SK-N-SH (cell line): ENCODE results near the gene ZBTB7B. TPM values are rescaled to one million over a fixed set of nuclear protein-coding genes. Genes with fewer than 3 reads are reported as not detected.

Experiments
- CTCF ChIA-PET: fragments of 300-600, 350-600 bp; formaldehyde crosslinking; extraction: SDS; loops from one replicate; lab custom pipeline; 2021; lab: Yijun Ruan, JAX
- POLR2A ChIA-PET: fragments of 350-600 bp; sonication (Branson Sonifier 250); formaldehyde crosslinking; extraction: SDS; loops from one replicate; lab custom pipeline; 2020; ENCODE audit warnings: antibody characterized with exemption, inconsistent platforms; lab: Yijun Ruan, JAX
- DNase-seq: peaks from one replicate; pipeline ENCODE4 v3.0.0; 2012
- H2AFZ ChIP-seq: fragments of 200-600 bp; sonication (generic); 2 replicates; pipeline ENCODE4 v1.8.1; 2016; ENCODE audit warnings: antibody characterized with exemption, mild to moderate bottlenecking, low read depth
- H3F3A ChIP-seq: fragments of 200-600 bp; sonication (generic); replicated peaks from 2 replicates; pipeline ENCODE3; 2016; ENCODE audit warnings: antibody characterized with exemption, mild to moderate bottlenecking; ENCODE audit not compliant: insufficient read depth
- H3K27ac ChIP-seq, 2 experiments: fragments of 200-500 bp in 1 of 2; fragments of 200-600 bp in 1 of 2; sonication (Bioruptor generic) in 1 of 2; sonication (generic), shearing (Covaris generic) in 1 of 2; 2 replicates each; pipeline versions ENCODE4 v1.5.1 to v1.6.1; 2014 to 2016; ENCODE audit warnings: low read depth in 2 of 2, inconsistent platforms in 1 of 2, low read length in 1 of 2, mild to moderate bottlenecking in 1 of 2, mixed read lengths in 1 of 2
- H3K27me3 ChIP-seq: fragments of 200-600 bp; sonication (generic), shearing (Covaris generic); 2 replicates; pipeline ENCODE4 v1.6.1; 2016; ENCODE audit warnings: mixed run types; ENCODE audit not compliant: insufficient read depth
- H3K36me3 ChIP-seq, 2 experiments: fragments of 200-500 bp in 1 of 2; fragments of 200-600 bp in 1 of 2; sonication (Bioruptor generic) in 1 of 2; sonication (generic) in 1 of 2; replicated peaks in 1 of 2; 2 replicates each; pipeline versions ENCODE3 to v1.5.1; 2014 to 2016; ENCODE audit warnings: low read length in 1 of 2, mild to moderate bottlenecking in 1 of 2; ENCODE audit not compliant: insufficient read depth in 2 of 2, control insufficient read depth in 1 of 2
- H3K4me1 ChIP-seq, 2 experiments: fragments of 200-500 bp in 1 of 2; fragments of 200-600 bp in 1 of 2; sonication (Bioruptor generic) in 1 of 2; sonication (generic), shearing (Covaris generic) in 1 of 2; 2 replicates each; pipeline versions ENCODE4 v1.5.1 to v1.6.1; 2014 to 2016; ENCODE audit warnings: low read depth in 1 of 2, low read length in 1 of 2, mixed run types in 1 of 2; ENCODE audit not compliant: insufficient read depth in 2 of 2, control insufficient read depth in 1 of 2
- H3K4me2 ChIP-seq: fragments of 200-600 bp; sonication (generic), shearing (Covaris generic); 2 replicates; pipeline ENCODE4 v1.6.1; 2017; ENCODE audit warnings: mixed run types
- H3K4me3 ChIP-seq, 2 experiments: fragments of 200-500 bp in 1 of 2; fragments of 200-600 bp in 1 of 2; sonication (Bioruptor generic) in 1 of 2; sonication (generic), shearing (Covaris generic) in 1 of 2; 2 replicates each; pipeline versions ENCODE4 v1.5.1 to v1.8.1; 2014 to 2016; ENCODE audit warnings: low read depth in 2 of 2, inconsistent platforms in 1 of 2, low read length in 1 of 2, mild to moderate bottlenecking in 1 of 2, mixed read lengths in 1 of 2, moderate library complexity in 1 of 2
- H3K79me2 ChIP-seq: fragments of 200-600 bp; sonication (generic); 2 replicates; pipeline ENCODE4 v1.8.1; 2017; ENCODE audit warnings: mild to moderate bottlenecking; ENCODE audit not compliant: insufficient read depth
- H3K9ac ChIP-seq: fragments of 200-600 bp; sonication (generic); 2 replicates; pipeline ENCODE4 v1.6.1; 2017; ENCODE audit warnings: mixed run types
- H3K9me2 ChIP-seq: fragments of 200-600 bp; sonication (generic); 2 replicates; pipeline ENCODE4 v1.6.1; 2017; ENCODE audit warnings: mixed run types
- H3K9me3 ChIP-seq: fragments of 200-600 bp; sonication (generic); 2 replicates; pipeline ENCODE4 v1.6.1; 2017; ENCODE audit warnings: mixed run types, mild to moderate bottlenecking, moderate library complexity
- H4K20me1 ChIP-seq: fragments of 200-600 bp; sonication (generic); 2 replicates; pipeline ENCODE4 v1.6.1; 2017; ENCODE audit warnings: mild to moderate bottlenecking, mixed run types; ENCODE audit not compliant: insufficient read depth
- CHD2 ChIP-seq: fragments of 150-350 bp; IDR thresholded peaks from 2 replicates; pipeline ENCODE4 v1.6.1; 2018; ENCODE audit warnings: low read length; ENCODE audit not compliant: partially characterized antibody
- ELF1 ChIP-seq: IDR thresholded peaks from 2 replicates; pipeline ENCODE4 v1.4.0; 2012
- FOXJ3 ChIP-seq: sonication (generic); formaldehyde crosslinking; IDR thresholded peaks from 2 replicates; pipeline ENCODE4 v1.5.1; 2020; ENCODE audit warnings: mild to moderate bottlenecking, missing genetic modification reagents
- JUND ChIP-seq: IDR thresholded peaks from 2 replicates; pipeline ENCODE4 v1.4.0; 2012
- MAX ChIP-seq: IDR thresholded peaks from 2 replicates; pipeline ENCODE4 v1.4.0; 2012; ENCODE audit warnings: low read depth
- NFIC ChIP-seq: IDR thresholded peaks from 2 replicates; pipeline ENCODE4 v1.4.0; 2012; ENCODE audit warnings: borderline replicate concordance
- POLR2AphosphoS5 ChIP-seq: IDR thresholded peaks from 2 replicates; pipeline ENCODE4 v1.6.1; 2012; ENCODE audit warnings: low read depth, low read length
- RAD21 ChIP-seq: IDR thresholded peaks from 2 replicates; pipeline ENCODE4 v1.6.1; 2012; ENCODE audit warnings: mild to moderate bottlenecking, low read length
- RCOR1 ChIP-seq: fragments of 150-350 bp; IDR thresholded peaks from 2 replicates; pipeline ENCODE4 v1.6.1; 2017; ENCODE audit warnings: antibody characterized with exemption, low read length
- RXRA ChIP-seq: IDR thresholded peaks from 2 replicates; pipeline ENCODE4 v1.4.0; 2012; ENCODE audit warnings: low read depth, mild to moderate bottlenecking, borderline replicate concordance
- SIN3A ChIP-seq: IDR thresholded peaks from 2 replicates; pipeline ENCODE4 v1.6.1; 2012; ENCODE audit warnings: low read depth, mild to moderate bottlenecking, low read length, moderate library complexity, borderline replicate concordance
- SMC3 ChIP-seq: IDR thresholded peaks from 2 replicates; pipeline ENCODE4 v1.6.1; 2012; ENCODE audit warnings: low read depth, low read length, improper control_type of control experiment
- TCF12 ChIP-seq: IDR thresholded peaks from 2 replicates; pipeline ENCODE4 v1.4.0; 2012
- TEAD4 ChIP-seq: IDR thresholded peaks from 2 replicates; pipeline ENCODE4 v1.4.0; 2012; ENCODE audit warnings: mild to moderate bottlenecking, borderline replicate concordance; ENCODE audit not compliant: insufficient read depth
- WGBS: methylation state at CpG from one replicate; pipeline ENCODE4 v1.1.6; 2017; ENCODE audit warnings: low lambda C conversion rate; 5-methylcytosine and 5-hydroxymethylcytosine counted together
- polyA plus RNA-seq, 3 experiments: library from polyadenylated mRNA; depleted of rRNA; stranded (reverse); fragments of >200 nt; gene quantifications; 2 replicates each; pipeline ENCODE4 v1.2.3, GENCODE V29; 2012
- TF ChIP-seq, protein P1 (sequence below): IDR thresholded peaks from 2 replicates; pipeline ENCODE4 v1.6.1; 2012; ENCODE audit warnings: mild to moderate bottlenecking, low read depth, low read length, moderate library complexity
- TF ChIP-seq, protein P2 (sequence below): fragments of 150-350 bp; IDR thresholded peaks from 2 replicates; pipeline ENCODE4 v1.6.1; 2017; ENCODE audit warnings: antibody characterized with exemption, low read length, low read depth, borderline replicate concordance

Gene ZBTB7B
- polyA plus RNA-seq, 1 of the 3 experiments (the other 2 are of a cell fraction), result 15.7 TPM

GRCh38 chr1:155024315-155024714 is 21.7 kb downstream of the ZBTB7B start:
- Histone ChIP-seq H3K79me2 (no peaks in the 10 kb centered on the region), H3K27me3 (no peaks in the 10 kb centered on the region), H3K4me2 (no peak overlapping the region), H3K4me1 (peaks cover 0 to 4% of the 10 kb centered on the region in 2 experiments; a peak in 1 of 4 replicates), H3K4me3 (no peak overlapping the region), H3K27ac (no peak overlapping the region), H2AFZ (no peak overlapping the region), H3K9me2 (no peaks in the 10 kb centered on the region), H3K36me3 (no peaks in the 10 kb centered on the region), H3K9ac (no peak overlapping the region), H3F3A (no peaks in the 10 kb centered on the region), H4K20me1 (no peaks in the 10 kb centered on the region), H3K9me3 (no peaks in the 10 kb centered on the region)
- DNase-seq, result no peak
- ChIA-PET CTCF (interaction anchor here (2.1 kb wide), 2 partner anchors 7 to 21 kb away, joined by 9 to 12 read pairs; no protein-coding TSS in a partner anchor), POLR2A (no interaction called here)
- TF ChIP-seq TEAD4, result no peak
- no peak for TF ChIP-seq SMC3
- no peak for TF ChIP-seq NFIC
- TF ChIP-seq TCF12, result no peak
- TF ChIP-seq MAX, result no peak
- TF ChIP-seq, protein P1, sequence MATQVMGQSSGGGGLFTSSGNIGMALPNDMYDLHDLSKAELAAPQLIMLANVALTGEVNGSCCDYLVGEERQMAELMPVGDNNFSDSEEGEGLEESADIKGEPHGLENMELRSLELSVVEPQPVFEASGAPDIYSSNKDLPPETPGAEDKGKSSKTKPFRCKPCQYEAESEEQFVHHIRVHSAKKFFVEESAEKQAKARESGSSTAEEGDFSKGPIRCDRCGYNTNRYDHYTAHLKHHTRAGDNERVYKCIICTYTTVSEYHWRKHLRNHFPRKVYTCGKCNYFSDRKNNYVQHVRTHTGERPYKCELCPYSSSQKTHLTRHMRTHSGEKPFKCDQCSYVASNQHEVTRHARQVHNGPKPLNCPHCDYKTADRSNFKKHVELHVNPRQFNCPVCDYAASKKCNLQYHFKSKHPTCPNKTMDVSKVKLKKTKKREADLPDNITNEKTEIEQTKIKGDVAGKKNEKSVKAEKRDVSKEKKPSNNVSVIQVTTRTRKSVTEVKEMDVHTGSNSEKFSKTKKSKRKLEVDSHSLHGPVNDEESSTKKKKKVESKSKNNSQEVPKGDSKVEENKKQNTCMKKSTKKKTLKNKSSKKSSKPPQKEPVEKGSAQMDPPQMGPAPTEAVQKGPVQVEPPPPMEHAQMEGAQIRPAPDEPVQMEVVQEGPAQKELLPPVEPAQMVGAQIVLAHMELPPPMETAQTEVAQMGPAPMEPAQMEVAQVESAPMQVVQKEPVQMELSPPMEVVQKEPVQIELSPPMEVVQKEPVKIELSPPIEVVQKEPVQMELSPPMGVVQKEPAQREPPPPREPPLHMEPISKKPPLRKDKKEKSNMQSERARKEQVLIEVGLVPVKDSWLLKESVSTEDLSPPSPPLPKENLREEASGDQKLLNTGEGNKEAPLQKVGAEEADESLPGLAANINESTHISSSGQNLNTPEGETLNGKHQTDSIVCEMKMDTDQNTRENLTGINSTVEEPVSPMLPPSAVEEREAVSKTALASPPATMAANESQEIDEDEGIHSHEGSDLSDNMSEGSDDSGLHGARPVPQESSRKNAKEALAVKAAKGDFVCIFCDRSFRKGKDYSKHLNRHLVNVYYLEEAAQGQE, result no peak
- no peak for TF ChIP-seq ELF1
- TF ChIP-seq RAD21, result no peak
- TF ChIP-seq FOXJ3 (CRISPR knock-in tag), result no peak
- TF ChIP-seq RXRA, result no peak
- TF ChIP-seq CHD2, result no peak
- no peak for TF ChIP-seq JUND
- no peak for TF ChIP-seq POLR2AphosphoS5
- TF ChIP-seq, protein P2, sequence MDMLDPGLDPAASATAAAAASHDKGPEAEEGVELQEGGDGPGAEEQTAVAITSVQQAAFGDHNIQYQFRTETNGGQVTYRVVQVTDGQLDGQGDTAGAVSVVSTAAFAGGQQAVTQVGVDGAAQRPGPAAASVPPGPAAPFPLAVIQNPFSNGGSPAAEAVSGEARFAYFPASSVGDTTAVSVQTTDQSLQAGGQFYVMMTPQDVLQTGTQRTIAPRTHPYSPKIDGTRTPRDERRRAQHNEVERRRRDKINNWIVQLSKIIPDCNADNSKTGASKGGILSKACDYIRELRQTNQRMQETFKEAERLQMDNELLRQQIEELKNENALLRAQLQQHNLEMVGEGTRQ, result no peak
- 85% methylated on average over 9 of the region's 9 CpGs for WGBS

DNA sequence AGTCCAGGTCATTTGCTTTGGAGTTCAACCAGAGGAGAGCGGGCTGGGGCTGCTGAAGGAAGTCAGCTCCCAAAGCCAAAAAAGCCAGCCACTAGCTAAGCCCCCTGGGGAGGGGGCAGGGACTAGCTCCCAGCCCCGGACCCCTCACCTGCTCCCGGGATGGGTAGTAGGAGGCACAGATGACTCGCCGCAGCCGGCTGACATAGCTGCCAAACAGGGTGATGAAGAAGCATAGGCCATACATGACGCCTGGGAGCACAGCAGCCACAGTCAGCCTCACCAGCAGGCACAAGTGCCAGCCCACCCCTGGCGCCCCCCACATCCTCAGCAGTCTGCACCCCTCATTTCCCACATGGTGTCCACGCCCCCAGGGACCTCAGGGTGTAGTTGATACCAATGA is 23.6 kb downstream of the ZBTB7B start:
- H3K27ac ChIP-seq, result no peak overlapping the region
- TF ChIP-seq RCOR1, result no peak
- no peak for TF ChIP-seq SIN3A
- TF ChIP-seq, all 33 proteins: peak for 0
- no peak overlapping the region for H3K4me3 ChIP-seq
- 59% methylated on average over 9 of the region's 9 CpGs for WGBS
- H3F3A ChIP-seq, result no peaks in the 10 kb centered on the region
- H3K9me2 ChIP-seq, result no peaks in the 10 kb centered on the region
- CTCF ChIA-PET, result interaction anchor here (0.7 to 2.1 kb wide), 4 partner anchors 9 to 22 kb away, joined by 3 to 12 read pairs (median 6); no protein-coding TSS in a partner anchor
- H3K27me3 ChIP-seq, result no peaks in the 10 kb centered on the region
- H3K79me2 ChIP-seq, result no peaks in the 10 kb centered on the region
- H4K20me1 ChIP-seq, result no peaks in the 10 kb centered on the region
- H3K4me1 ChIP-seq, result peaks cover 0 to 4% of the 10 kb centered on the region in 2 experiments; a peak in 1 of 4 replicates
- DNase-seq, result no peak
- POLR2A ChIA-PET, result no interaction called here
- no peak overlapping the region for H3K4me2 ChIP-seq
- H2AFZ ChIP-seq, result no peak overlapping the region
- no peak overlapping the region for H3K9ac ChIP-seq
- no peaks in the 10 kb centered on the region for H3K36me3 ChIP-seq
- no peaks in the 10 kb centered on the region for H3K9me3 ChIP-seq
